H1 (cell line): ENCODE data around the gene SEC23IP. TPM values are rescaled to one million over a fixed set of nuclear protein-coding genes. Genes with fewer than 3 reads are reported as not detected.

ENCODE experiments used
- ATF2 ChIP-seq: IDR thresholded peaks from 2 replicates; pipeline ENCODE4 v1.6.1; 2012; ENCODE audit warnings: low read length, inconsistent platforms
- ATF3 ChIP-seq: IDR thresholded peaks from 2 replicates; pipeline ENCODE4 v1.6.1; 2011; ENCODE audit warnings: low read depth, mild to moderate bottlenecking, low read length; ENCODE audit not compliant: insufficient read depth
- BACH1 ChIP-seq: IDR thresholded peaks from 2 replicates; pipeline ENCODE4 v1.6.1; 2012; ENCODE audit warnings: low read length, improper control_type of control experiment
- BRCA1 ChIP-seq: IDR thresholded peaks from 2 replicates; pipeline ENCODE4 v1.6.1; 2012; ENCODE audit warnings: low read depth, low read length, improper control_type of control experiment
- CBX5 ChIP-seq: fragments of 300-800, 300-1000 bp; sonication (generic); IDR thresholded peaks from 2 replicates; pipeline ENCODE4 v1.7.1; 2016; ENCODE audit warnings: antibody characterized with exemption, low read length, low read depth
- CEBPB ChIP-seq: IDR thresholded peaks from 2 replicates; pipeline ENCODE4 v1.6.1; 2012; ENCODE audit warnings: low read depth, low read length
- CREB1 ChIP-seq: IDR thresholded peaks from 2 replicates; pipeline ENCODE4 v1.6.1; 2012; ENCODE audit warnings: inconsistent platforms
- EZH2 ChIP-seq: fragments of 200-600 bp; sonication (generic); IDR thresholded peaks from 2 replicates; pipeline ENCODE4 v1.7.1; 2012; ENCODE audit warnings: low read depth, mild to moderate bottlenecking, moderate library complexity, low read length, inconsistent platforms; ENCODE audit not compliant: severe bottlenecking
- GTF2F1 ChIP-seq: IDR thresholded peaks from 2 replicates; pipeline ENCODE4 v1.6.1; 2012; ENCODE audit warnings: low read depth, low read length, improper control_type of control experiment, borderline replicate concordance
- MAFK ChIP-seq: IDR thresholded peaks from 2 replicates; pipeline ENCODE4 v1.6.1; 2012; ENCODE audit warnings: low read depth, mild to moderate bottlenecking, improper control_type of control experiment, low read length
- MAX ChIP-seq: IDR thresholded peaks from 2 replicates; pipeline ENCODE4 v1.6.1; 2012; ENCODE audit warnings: inconsistent platforms
- PHF8 ChIP-seq: fragments of 200-600 bp; sonication (generic); conservative IDR thresholded peaks from 2 replicates; pipeline ENCODE4 v1.7.1; 2012; ENCODE audit warnings: low read depth, mild to moderate bottlenecking, inconsistent platforms, low read length, moderate library complexity
- POU5F1 ChIP-seq: IDR thresholded peaks from 2 replicates; pipeline ENCODE4 v1.6.1; 2011; ENCODE audit warnings: low read depth, mild to moderate bottlenecking, low read length, moderate library complexity
- RFX5 ChIP-seq: IDR thresholded peaks from 2 replicates; pipeline ENCODE4 v1.6.1; 2011; ENCODE audit warnings: low read depth, low read length, improper control_type of control experiment, borderline replicate concordance
- RNF2 ChIP-seq: fragments of 200-900, 300-1000 bp; sonication (generic); IDR thresholded peaks from 2 replicates; pipeline ENCODE4 v1.7.1; 2016; ENCODE audit warnings: borderline replicate concordance, low read depth, mild to moderate bottlenecking, antibody characterized with exemption, low read length; ENCODE audit not compliant: poor library complexity, severe bottlenecking; ENCODE audit errors: missing control alignments
- RXRA ChIP-seq: IDR thresholded peaks from 2 replicates; pipeline ENCODE4 v1.6.1; 2011; ENCODE audit warnings: low read depth, mild to moderate bottlenecking, low read length, moderate library complexity; ENCODE audit not compliant: insufficient read depth
- SIN3A ChIP-seq, 2 experiments: IDR thresholded peaks in 1 of 2; conservative IDR thresholded peaks in 1 of 2; 2 replicates each; pipeline ENCODE4 v1.6.1; 2011 to 2012; ENCODE audit warnings: low read length in 2 of 2, improper control_type of control experiment in 1 of 2, low read depth in 1 of 2, mild to moderate bottlenecking in 1 of 2
- SIRT6 ChIP-seq: IDR thresholded peaks from one replicate; pipeline ENCODE4 v1.7.1; 2012; ENCODE audit warnings: low read length, inconsistent platforms
- SIX5 ChIP-seq: IDR thresholded peaks from 2 replicates; pipeline ENCODE4 v1.6.1; 2011; ENCODE audit warnings: mild to moderate bottlenecking, low read depth, low read length
- SP2 ChIP-seq: IDR thresholded peaks from 2 replicates; pipeline ENCODE4 v1.6.1; 2012; ENCODE audit warnings: mild to moderate bottlenecking, low read length, inconsistent platforms
- SP4 ChIP-seq: IDR thresholded peaks from 2 replicates; pipeline ENCODE4 v1.6.1; 2012; ENCODE audit warnings: low read length, inconsistent platforms
- SRF ChIP-seq: IDR thresholded peaks from 2 replicates; pipeline ENCODE4 v1.6.1; 2011; ENCODE audit warnings: mild to moderate bottlenecking, low read depth, low read length, moderate library complexity
- YY1 ChIP-seq: IDR thresholded peaks from 2 replicates; pipeline ENCODE4 v1.6.1; 2011; ENCODE audit warnings: low read depth, mild to moderate bottlenecking, low read length
- ZNF274 ChIP-seq: IDR thresholded peaks from 2 replicates; pipeline ENCODE4 v1.7.0; 2012; ENCODE audit warnings: low read length, borderline replicate concordance; ENCODE audit errors: extremely low read depth
- polyA plus RNA-seq, 7 experiments: library from polyadenylated mRNA; depleted of rRNA in 3 of 7; stranded (reverse) in 5 of 7; unstranded in 2 of 7; fragments of >200 nt in 5 of 7; fragments of 200-250 nt in 2 of 7; gene quantifications; 1 replicate in 5 of 7; 2 replicates in 1 of 7; 4 replicates in 1 of 7; pipeline versions ENCODE4 v1.2.1 to v1.2.3, GENCODE V29; 2011 to 2013; ENCODE audit warnings: missing spikeins in 2 of 7, mixed read lengths in 2 of 7
- total RNA-seq: library from RNA; stranded (reverse); fragmentation: NEBNext Ultra II Directional; extraction: Animal tissue kit (Norgen Biotek cat#: 25700); gene quantifications from 2 replicates; pipeline ENCODE4 v1.2.1, GENCODE V29; 2021
- TF ChIP-seq, protein P1 (sequence below): IDR thresholded peaks from 2 replicates; pipeline ENCODE4 v1.6.1; 2012; ENCODE audit warnings: inconsistent platforms

Gene SEC23IP
- total and polyA plus RNA-seq, 2 of the 8 experiments (the other 6 are each of a cell fraction or from before 2014, with no cell fraction given), result 29.0 to 105 TPM

DNA sequence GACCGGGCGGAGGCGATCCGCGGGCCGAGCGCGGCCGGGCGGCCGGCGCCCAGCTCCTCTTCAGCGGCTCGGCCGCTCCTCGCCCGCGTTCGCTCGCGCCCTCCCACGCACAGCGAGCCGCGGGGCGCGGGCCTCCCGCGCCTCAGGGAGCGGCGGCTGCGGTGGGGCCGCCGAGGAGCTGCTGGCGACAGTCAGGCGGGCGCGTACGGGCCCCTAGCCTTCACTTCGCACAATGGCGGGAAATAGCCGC, 20.0 kb upstream of the SEC23IP start, which contains the start of gene MCMBP (continued):
- TF ChIP-seq ATF3 (no peak), SP4 (no peak), MAX (no peak), ZNF274 (no peak), YY1 (no peak), SIRT6 (no peak), ATF2 (no peak; the same call in 1 of the 2 replicates), SRF (no peak), RNF2 (no peak), SIX5 (no peak), POU5F1 (no peak), RXRA (no peak), SP2 (no peak), EZH2 (no peak), CBX5 (no peak), BACH1 (no peak), RFX5 (no peak), CREB1 (no peak), BRCA1 (no peak), PHF8 (peak; percentile 54; the same call in 1 of the 2 replicates), GTF2F1 (no peak), SIN3A (conservative IDR thresholded peaks at IDR 0.05 in 1 of 2, IDR thresholded peaks at IDR 0.05 in 1 of 2; ENCODE audit: low read depth in 1 of 2, low read length in 2 of 2) (no peak), MAFK (no peak), CEBPB (no peak)
- TF ChIP-seq, protein P1, sequence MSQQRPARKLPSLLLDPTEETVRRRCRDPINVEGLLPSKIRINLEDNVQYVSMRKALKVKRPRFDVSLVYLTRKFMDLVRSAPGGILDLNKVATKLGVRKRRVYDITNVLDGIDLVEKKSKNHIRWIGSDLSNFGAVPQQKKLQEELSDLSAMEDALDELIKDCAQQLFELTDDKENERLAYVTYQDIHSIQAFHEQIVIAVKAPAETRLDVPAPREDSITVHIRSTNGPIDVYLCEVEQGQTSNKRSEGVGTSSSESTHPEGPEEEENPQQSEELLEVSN, result peak; percentile 52; the same call in 1 of the 2 replicates
